Sigmoid colon (tissue), 3 donors: Measurements from ENCODE around the gene ATG10.

Experiments used
- POLR2A ChIP-seq, 2 donors: fragments of 450-650 bp; IDR thresholded peaks; one replicate each; pipeline ENCODE4 v1.6.1; 2016; ENCODE audit warnings: antibody characterized with exemption in 2 of 2, mild to moderate bottlenecking in 2 of 2, moderate library complexity in 2 of 2
- TF ChIP-seq, protein P1 (sequence below), 4 experiments: fragments of 450-650 bp in 3 of 4; fragments of 200-600 bp in 1 of 4; IDR thresholded peaks; one replicate each; pipeline ENCODE4 v1.5.1; 2016 to 2019; ENCODE audit warnings: antibody characterized with exemption in 4 of 4, mild to moderate bottlenecking in 3 of 4, moderate library complexity in 2 of 4

GRCh38 chr5:82274343-82275211, 302.8 kb downstream of the ATG10 start:
- TF ChIP-seq, protein P1, sequence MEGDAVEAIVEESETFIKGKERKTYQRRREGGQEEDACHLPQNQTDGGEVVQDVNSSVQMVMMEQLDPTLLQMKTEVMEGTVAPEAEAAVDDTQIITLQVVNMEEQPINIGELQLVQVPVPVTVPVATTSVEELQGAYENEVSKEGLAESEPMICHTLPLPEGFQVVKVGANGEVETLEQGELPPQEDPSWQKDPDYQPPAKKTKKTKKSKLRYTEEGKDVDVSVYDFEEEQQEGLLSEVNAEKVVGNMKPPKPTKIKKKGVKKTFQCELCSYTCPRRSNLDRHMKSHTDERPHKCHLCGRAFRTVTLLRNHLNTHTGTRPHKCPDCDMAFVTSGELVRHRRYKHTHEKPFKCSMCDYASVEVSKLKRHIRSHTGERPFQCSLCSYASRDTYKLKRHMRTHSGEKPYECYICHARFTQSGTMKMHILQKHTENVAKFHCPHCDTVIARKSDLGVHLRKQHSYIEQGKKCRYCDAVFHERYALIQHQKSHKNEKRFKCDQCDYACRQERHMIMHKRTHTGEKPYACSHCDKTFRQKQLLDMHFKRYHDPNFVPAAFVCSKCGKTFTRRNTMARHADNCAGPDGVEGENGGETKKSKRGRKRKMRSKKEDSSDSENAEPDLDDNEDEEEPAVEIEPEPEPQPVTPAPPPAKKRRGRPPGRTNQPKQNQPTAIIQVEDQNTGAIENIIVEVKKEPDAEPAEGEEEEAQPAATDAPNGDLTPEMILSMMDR (IDR thresholded peaks at IDR 0.05), result no peak
- TF ChIP-seq POLR2A (IDR thresholded peaks at IDR 0.05), result no peak
